Heart left ventricle (tissue), 16 donors: ENCODE results near the gene ZCCHC8. TPM values are rescaled to one million over a fixed set of nuclear protein-coding genes. Genes with fewer than 3 reads are reported as not detected.
"Not testable (repeated sequence)": the region's sequence is repeated elsewhere in the genome, so short reads cannot be mapped to it uniquely, and the experiment has no call there.

ENCODE experiments used
- ATAC-seq, 4 donors: fragments of 200-7000 bp; cut with Tn5 transposase; one replicate each; pipeline ENCODE4 v1.9.1; 2020 to 2022; ENCODE audit warnings: moderate library complexity in 4 of 4, mild to moderate bottlenecking in 3 of 4, moderate number of reproducible peaks in 1 of 4
- DNase-seq, 5 donors: peaks; one replicate each; pipeline ENCODE4 v3.0.0-alpha.2; 2020
- H3K27ac ChIP-seq, 12 donors: fragments of 200-600 bp; sonication (generic) in 4 of 12; one replicate each; pipeline versions ENCODE4 v1.5.0 to v1.8.0; 2016 to 2022; ENCODE audit warnings: mild to moderate bottlenecking in 2 of 12
- H3K27me3 ChIP-seq, 9 donors: fragments of 200-600 bp; sonication (generic) in 2 of 9; one replicate each; pipeline versions ENCODE4 v1.5.1 to v1.8.0; 2016 to 2022; ENCODE audit warnings: mild to moderate bottlenecking in 3 of 9
- H3K36me3 ChIP-seq, 9 donors: fragments of 200-600 bp; sonication (generic) in 2 of 9; one replicate each; pipeline versions ENCODE4 v1.5.0 to v1.8.0; 2018 to 2022; ENCODE audit warnings: mild to moderate bottlenecking in 2 of 9
- H3K4me1 ChIP-seq, 12 donors: fragments of 200-600 bp; sonication (generic) in 4 of 12; one replicate each; pipeline versions ENCODE4 v1.5.0 to v1.8.0; 2016 to 2022; ENCODE audit warnings: mild to moderate bottlenecking in 3 of 12
- H3K4me3 ChIP-seq, 12 donors: fragments of 200-600 bp; sonication (generic) in 4 of 12; one replicate each; pipeline versions ENCODE4 v1.5.0 to v1.8.0; 2017 to 2022; ENCODE audit warnings: mild to moderate bottlenecking in 9 of 12, moderate library complexity in 4 of 12
- H3K9me3 ChIP-seq, 12 donors: fragments of 200-600 bp; sonication (generic) in 4 of 12; one replicate each; pipeline versions ENCODE4 v1.5.0 to v1.8.0; 2016 to 2022; ENCODE audit warnings: mild to moderate bottlenecking in 1 of 12
- CTCF ChIP-seq, 12 donors: fragments of 200-600 bp; sonication (generic) in 4 of 12; IDR thresholded peaks; one replicate each; pipeline versions ENCODE4 v1.5.0 to v1.8.0; 2018 to 2022; ENCODE audit warnings: antibody characterized with exemption in 12 of 12, mild to moderate bottlenecking in 5 of 12
- POLR2A ChIP-seq, 2 donors: fragments of 450-650 bp; IDR thresholded peaks; one replicate each; pipeline ENCODE4 v1.6.1; 2017; ENCODE audit warnings: antibody characterized with exemption in 2 of 2, mild to moderate bottlenecking in 2 of 2, moderate library complexity in 2 of 2
- WGBS, 4 donors: extraction: QIAGEN DNeasy Blood & Tissue Kit in 2 of 4; methylation state at CpG; one replicate each; pipeline versions ENCODE4 v1.1.5 to v1.1.7; 2013 to 2018; 5-methylcytosine and 5-hydroxymethylcytosine counted together
- intact Hi-C, 10 donors: fragments of 100-400 bp; cut with DNase I; formaldehyde crosslinking; loops; one replicate each; pipeline versions ENCODE4 v1.11.1 to v1.14.2; 2022
- polyA plus RNA-seq, 2 donors: library from polyadenylated mRNA; stranded (reverse); fragments of 200-250 nt; gene quantifications; one replicate each; pipeline ENCODE4 v1.2.3, GENCODE V29; 2013
- total RNA-seq, 9 donors: library from RNA; depleted of rRNA in 2 of 9; stranded (reverse); fragments of >200 nt in 2 of 9; fragmentation: NEBNext Ultra II Directional in 3 of 9; extraction: Animal tissue kit (Norgen Biotek cat#: 25700) in 3 of 9; gene quantifications; one replicate each; pipeline versions ENCODE4 v1.1.0 to v1.2.4, GENCODE V29; 2016 to 2023
- donor health status: ischemic (EF 13 %, LVEDD 7.1; RV severe dilation, severe dysfunction).
- donor health status: healthy with polysubstance abuse.
- donor health status: DM: no; HTN: yes; CAD: no.
- donor health status: DM: no; HTN: no; CAD: no.
- donor health status: ischemic (EF 25% LVEDD 6.9; RV normal size, moderate dysfunction).
- donor health status: ischemic (EF 25% LVEDD 5.7; RV mildly dilated, moderate dysfunction).
- donor health status: healthy.
- donor health status: DM: yes; HTN: yes; CAD: no.
- donor health status: ischemic (EF 35%, LVEDD 5.7; RV mildly dilated, moderate dysfunction).
- donor health status: nonischemic (EF 11% LVEDD 7.7; RV severe dilation, severe dysfunction).
- donor health status: DM: yes; HTN: yes; CAD: no.
- donor health status: PGD.
- donor health status: ischemic (EF 29% LVEDD 5.4; RV normal size, mild dysfunction).
- donor health status: nonischemic (EF 23%, LVEDD 6.1; RV moderate dilation, normal function).

The ZCCHC8 gene
- total and polyA plus RNA-seq, 11 donors: 6.4 to 14.3 (median 8.0) TPM

GRCh38 chr12:122491991-122492390 lies 8.7 kb downstream of the ZCCHC8 start:
- H3K4me3 ChIP-seq: no peak overlapping the region
- H3K36me3 ChIP-seq: peaks cover 0 to 99% (median 91%) of the 10 kb centered on the region in 9 donors
- H3K27ac ChIP-seq: no peak overlapping the region
- peaks cover 0 to 10% (median 0%) of the 10 kb centered on the region in 12 donors for H3K4me1 ChIP-seq
- 93 to 100% (median 95%) methylated on average over 2 of the region's 2 CpGs for WGBS, 4 donors
- H3K27me3 ChIP-seq: no peaks in the 10 kb centered on the region
- intact Hi-C loops: no loop called here
- H3K9me3 ChIP-seq: no peaks in the 10 kb centered on the region
- DNase-seq: no peak
- ATAC-seq: no peak
- TF ChIP-seq POLR2A (IDR thresholded peaks at IDR 0.05) (no peak), CTCF (IDR thresholded peaks at IDR 0.05) (no peak)

- no peaks in the 10 kb centered on the region for H3K4me1 ChIP-seq
- H3K27ac ChIP-seq: no peak overlapping the region
- H3K9me3 ChIP-seq: no peaks in the 10 kb centered on the region
- no peak for TF ChIP-seq CTCF (IDR thresholded peaks at IDR 0.05)
- ATAC-seq: no peak
- DNase-seq: no peak
- intact Hi-C loops: no loop called here
- WGBS, 4 donors: 84 to 88% (median 86%) methylated on average over 2 of the region's 2 CpGs
- no peak overlapping the region for H3K4me3 ChIP-seq
- H3K27me3 ChIP-seq: no peaks in the 10 kb centered on the region
- peaks cover 0 to 100% (median 97%) of the 10 kb centered on the region in 9 donors for H3K36me3 ChIP-seq
Measured at GRCh38 chr12:122489038-122489437, 11.7 kb downstream of the ZCCHC8 start.

- H3K27ac ChIP-seq, DNase-seq, H3K9me3 ChIP-seq, H3K27me3 ChIP-seq, intact Hi-C loops, H3K4me3 ChIP-seq, ATAC-seq, H3K4me1 ChIP-seq: not testable (repeated sequence)
- WGBS, 4 donors: 98 to 100% (median 98%) methylated on average over 3 of the region's 3 CpGs
- H3K36me3 ChIP-seq: peaks cover 0 to 100% (median 99%) of the 10 kb centered on the region in 9 donors
Measured at GRCh38 chr12:122487807-122488206, 12.9 kb downstream of the ZCCHC8 start.

GRCh38 chr12:122486805-122487426 lies 13.8 kb downstream of the ZCCHC8 start:
- H3K4me3 ChIP-seq: no peak overlapping the region
- DNase-seq: no peak
- no peak for ATAC-seq
- H3K9me3 ChIP-seq: no peaks in the 10 kb centered on the region
- intact Hi-C loops: no loop called here
- TF ChIP-seq POLR2A (IDR thresholded peaks at IDR 0.05) (no peak), CTCF (IDR thresholded peaks at IDR 0.05) (no peak)
- H3K36me3 ChIP-seq: peaks cover 0 to 100% (median 99%) of the 10 kb centered on the region in 9 donors
- no peaks in the 10 kb centered on the region for H3K27me3 ChIP-seq
- H3K27ac ChIP-seq: no peak overlapping the region
- H3K4me1 ChIP-seq: no peaks in the 10 kb centered on the region
- WGBS, 4 donors: 94 to 95% (median 95%) methylated on average over 7 of the region's 7 CpGs

DNA sequence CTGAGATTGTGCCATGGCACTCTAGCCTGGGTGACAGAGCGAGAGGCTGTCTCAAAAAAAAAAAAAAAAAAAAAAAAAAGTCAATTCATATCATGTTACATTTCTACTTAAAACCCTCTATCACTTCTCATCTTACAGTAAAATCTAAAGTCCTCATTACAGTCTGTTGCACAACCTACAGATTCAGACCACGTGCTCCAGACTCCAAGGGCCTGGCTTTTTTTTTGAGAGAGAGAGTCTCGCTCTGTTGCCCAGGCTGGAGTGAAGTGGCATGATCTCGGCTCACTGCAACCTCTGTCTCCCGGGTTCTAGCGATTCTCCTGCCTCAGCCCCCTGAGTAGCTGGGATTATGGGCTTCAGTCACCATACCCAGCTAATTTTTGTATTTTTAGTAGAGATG lies 14.4 kb downstream of the ZCCHC8 start:
- intact Hi-C loops, H3K9me3 ChIP-seq, DNase-seq, H3K27me3 ChIP-seq, ATAC-seq, H3K4me1 ChIP-seq, H3K27ac ChIP-seq, H3K4me3 ChIP-seq: not testable (repeated sequence)
- peaks cover 0 to 100% (median 99%) of the 10 kb centered on the region in 9 donors for H3K36me3 ChIP-seq
- 95 to 98% (median 97%) methylated on average over 6 of the region's 6 CpGs for WGBS, 4 donors

- not testable (repeated sequence) for H3K4me1 ChIP-seq, H3K4me3 ChIP-seq, H3K27ac ChIP-seq, H3K27me3 ChIP-seq, ATAC-seq, DNase-seq, H3K9me3 ChIP-seq
- intact Hi-C loops: loop anchor here in 1 of 10 donors (2.0 kb wide), 1 partner anchor 20 kb away; no protein-coding TSS in a partner anchor
- 97 to 100% (median 99%) methylated on average over 1 of the region's 1 CpG for WGBS, 4 donors
- peaks cover 0 to 100% (median 99%) of the 10 kb centered on the region in 9 donors for H3K36me3 ChIP-seq
Measured at GRCh38 chr12:122484385-122484784, 16.3 kb downstream of the ZCCHC8 start.
